IMR-90 (cell line): ENCODE data around the gene BNIP5. TPM values are rescaled to one million over a fixed set of nuclear protein-coding genes. Genes with fewer than 3 reads are reported as not detected.

Source experiments
- ATAC-seq: fragments of 200-7000 bp; cut with Tn5 transposase; 2 replicates; pipeline ENCODE4 v1.9.1; 2020; ENCODE audit warnings: low read depth, mild to moderate bottlenecking, moderate library complexity
- BruUV-seq: library from RNA; stranded (reverse); fragments of 400-500 nt; replicated peaks from 2 replicates; lab custom pipeline; 2021; lab: Mats Ljungman, UMichigan
- CTCF ChIA-PET: fragments of 300-600 bp; formaldehyde crosslinking; extraction: SDS; loops from one replicate; lab custom pipeline; 2021; ENCODE audit warnings: antibody characterized with exemption; lab: Yijun Ruan, JAX
- POLR2A ChIA-PET: fragments of 300-600 bp; sonication (Branson Sonifier 250); formaldehyde crosslinking; loops from one replicate; lab custom pipeline; 2022; ENCODE audit warnings: antibody characterized with exemption; ENCODE audit not compliant: unreplicated experiment; lab: Charles Lee
- DNase-seq: peaks from one replicate; pipeline ENCODE4 v3.0.0; 2013
- H2AFZ ChIP-seq: replicated peaks from 2 replicates; pipeline ENCODE3; 2013; ENCODE audit warnings: low read length, mild to moderate bottlenecking; ENCODE audit not compliant: poor library complexity
- H2AK5ac ChIP-seq: 2 replicates; pipeline ENCODE4 v1.6.1; 2013; ENCODE audit warnings: low read depth, low read length, inconsistent platforms
- H2AK9ac ChIP-seq: replicated peaks from 2 replicates; pipeline ENCODE3; 2013; ENCODE audit warnings: mild to moderate bottlenecking, low read depth, low read length, moderate library complexity; ENCODE audit not compliant: poor library complexity
- H2BK120ac ChIP-seq: 2 replicates; pipeline ENCODE4 v1.6.1; 2013; ENCODE audit warnings: low read depth, low read length, inconsistent platforms
- H2BK15ac ChIP-seq: 3 replicates; pipeline ENCODE4 v1.6.1; 2013; ENCODE audit warnings: low read depth, low read length, inconsistent platforms
- H2BK20ac ChIP-seq: 2 replicates; pipeline ENCODE4 v1.6.1; 2013; ENCODE audit warnings: low read depth, mild to moderate bottlenecking, inconsistent platforms, low read length, moderate library complexity
- H2BK5ac ChIP-seq: 2 replicates; pipeline ENCODE4 v1.6.1; 2013; ENCODE audit warnings: mild to moderate bottlenecking, low read depth, low read length, inconsistent platforms; ENCODE audit not compliant: poor library complexity, severe bottlenecking
- H3K14ac ChIP-seq: replicated peaks from 2 replicates; pipeline ENCODE4 v1.6.1; 2013; ENCODE audit warnings: low read depth, low read length, inconsistent platforms
- H3K18ac ChIP-seq: 2 replicates; pipeline ENCODE4 v1.6.1; 2013; ENCODE audit warnings: low read depth, low read length, control low read depth
- H3K23ac ChIP-seq: 2 replicates; pipeline ENCODE4 v1.6.1; 2013; ENCODE audit warnings: low read depth, low read length, inconsistent platforms
- H3K27ac ChIP-seq: 2 replicates; pipeline ENCODE4 v1.5.1; 2013; ENCODE audit warnings: mild to moderate bottlenecking, control low read depth, low read length; ENCODE audit not compliant: insufficient read depth
- H3K27me3 ChIP-seq: 2 replicates; pipeline ENCODE4 v1.6.1; 2013; ENCODE audit warnings: low read length; ENCODE audit not compliant: control insufficient read depth, insufficient read depth
- H3K36me3 ChIP-seq: 2 replicates; pipeline ENCODE4 v1.6.1; 2013; ENCODE audit warnings: low read length, mixed read lengths; ENCODE audit not compliant: control insufficient read depth, insufficient read depth
- H3K4ac ChIP-seq: 2 replicates; pipeline ENCODE4 v1.6.1; 2013; ENCODE audit warnings: low read depth, low read length, inconsistent platforms
- H3K4me1 ChIP-seq: 2 replicates; pipeline ENCODE4 v1.6.1; 2013; ENCODE audit warnings: low read length, mixed read lengths; ENCODE audit not compliant: control insufficient read depth, insufficient read depth
- H3K4me2 ChIP-seq: 2 replicates; pipeline ENCODE4 v1.6.1; 2013; ENCODE audit warnings: low read depth, mild to moderate bottlenecking, control low read depth, low read length, moderate library complexity
- H3K4me3 ChIP-seq: 2 replicates; pipeline ENCODE4 v1.5.1; 2013; ENCODE audit warnings: low read depth, mild to moderate bottlenecking, control low read depth, low read length, moderate library complexity; ENCODE audit not compliant: insufficient read depth
- H3K56ac ChIP-seq: 2 replicates; pipeline ENCODE4 v1.6.1; 2013; ENCODE audit warnings: low read length, inconsistent platforms; ENCODE audit not compliant: insufficient read depth; ENCODE audit errors: extremely low read depth
- H3K79me1 ChIP-seq, 2 experiments: 2 replicates each; pipeline ENCODE4 v1.6.1; 2013; ENCODE audit warnings: low read length in 2 of 2, inconsistent platforms in 1 of 2, low read depth in 1 of 2
- H3K9ac ChIP-seq: 2 replicates; pipeline ENCODE4 v1.6.1; 2013; ENCODE audit warnings: low read depth, low read length, control low read depth
- H3K9me1 ChIP-seq: 2 replicates; pipeline ENCODE4 v1.6.1; 2013; ENCODE audit warnings: low read length, inconsistent platforms; ENCODE audit not compliant: insufficient read depth
- H3K9me3 ChIP-seq: 2 replicates; pipeline ENCODE4 v1.6.1; 2013; ENCODE audit warnings: low read length; ENCODE audit not compliant: control insufficient read depth, insufficient read depth
- H4K20me1 ChIP-seq: 2 replicates; pipeline ENCODE4 v1.6.1; 2013; ENCODE audit warnings: low read length, inconsistent platforms; ENCODE audit not compliant: insufficient read depth
- H4K5ac ChIP-seq: 2 replicates; pipeline ENCODE4 v1.6.1; 2013; ENCODE audit warnings: mild to moderate bottlenecking, low read depth, low read length, control low read depth
- H4K8ac ChIP-seq, 2 experiments: 2 replicates each; pipeline ENCODE4 v1.6.1; 2013; ENCODE audit warnings: low read depth in 2 of 2, low read length in 2 of 2, control low read depth in 1 of 2, inconsistent platforms in 1 of 2
- H4K91ac ChIP-seq: 2 replicates; pipeline ENCODE4 v1.6.1; 2013; ENCODE audit warnings: low read depth, low read length, inconsistent platforms; ENCODE audit not compliant: insufficient read depth
- BHLHE40 ChIP-seq: fragments of 150-350 bp; IDR thresholded peaks from 2 replicates; pipeline ENCODE4 v1.6.1; 2016; ENCODE audit warnings: mild to moderate bottlenecking, low read depth, low read length
- CEBPB ChIP-seq: IDR thresholded peaks from 2 replicates; pipeline ENCODE4 v1.6.1; 2012; ENCODE audit warnings: low read depth, low read length, improper control_type of control experiment
- CHD1 ChIP-seq: IDR thresholded peaks from 2 replicates; pipeline ENCODE4 v1.6.1; 2012; ENCODE audit warnings: low read depth, low read length, improper control_type of control experiment
- CTCF ChIP-seq: conservative IDR thresholded peaks from 2 replicates; pipeline ENCODE4 v1.5.1; 2012; ENCODE audit warnings: mild to moderate bottlenecking, low read depth, low read length, improper control_type of control experiment
- ELK1 ChIP-seq: fragments of 150-350 bp; IDR thresholded peaks from 2 replicates; pipeline ENCODE4 v1.6.1; 2016; ENCODE audit warnings: low read depth, mild to moderate bottlenecking, low read length, moderate library complexity, borderline replicate concordance
- FOS ChIP-seq: fragments of 150-350 bp; IDR thresholded peaks from 2 replicates; pipeline ENCODE4 v1.6.1; 2016; ENCODE audit warnings: low read depth, low read length
- MAFK ChIP-seq: IDR thresholded peaks from 2 replicates; pipeline ENCODE4 v1.6.1; 2012; ENCODE audit warnings: low read depth, low read length, improper control_type of control experiment
- NFE2L2 ChIP-seq: fragments of 150-350 bp; IDR thresholded peaks from 2 replicates; pipeline ENCODE4 v1.6.1; 2016; ENCODE audit warnings: low read depth, mild to moderate bottlenecking, low read length
- POLR2A ChIP-seq: IDR thresholded peaks from 2 replicates; pipeline ENCODE4 v1.6.1; 2012; ENCODE audit warnings: mild to moderate bottlenecking, low read depth, low read length
- RFX5 ChIP-seq: IDR thresholded peaks from 2 replicates; pipeline ENCODE4 v1.8.0; 2012; ENCODE audit warnings: low read depth, mild to moderate bottlenecking, low read length, moderate library complexity
- USF2 ChIP-seq: fragments of 150-350 bp; IDR thresholded peaks from 2 replicates; pipeline ENCODE4 v1.6.1; 2017; ENCODE audit warnings: mild to moderate bottlenecking, antibody characterized with exemption, low read length, low read depth
- WGBS, 2 experiments: methylation state at CpG; one replicate each; pipeline versions ENCODE4 v1.1.5 to v1.1.7; 2013; ENCODE audit warnings: missing lambda C conversion rate in 2 of 2; ENCODE audit not compliant: insufficient read length in 1 of 2; ENCODE audit errors: extremely low coverage in 2 of 2; 5-methylcytosine and 5-hydroxymethylcytosine counted together
- dilution Hi-C: fragments of 300-500 bp; cut with HindIII; formaldehyde crosslinking; loops from one replicate; pipeline ENCODE4 v1.14.3; 2018; ENCODE audit warnings: low sequenced_read_pairs; ENCODE audit not compliant: unreplicated experiment
- in situ Hi-C: fragments of 300-500 bp; cut with MboI; formaldehyde crosslinking; loops from 3 replicates; pipeline ENCODE4 v1.14.3; 2019; ENCODE audit warnings: low sequenced_read_pairs, inconsistent platforms, mixed read lengths
- intact Hi-C: fragments of 100-400 bp; cut with micrococcal nuclease; formaldehyde crosslinking; loops from 2 replicates; pipeline ENCODE4 v1.10.0; 2022
- polyA plus RNA-seq, 3 experiments: library from polyadenylated mRNA; depleted of rRNA; stranded (reverse); fragments of >200 nt; gene quantifications; 2 replicates each; pipeline ENCODE4 v1.2.3, GENCODE V29; 2012; ENCODE audit warnings: low replicate concordance in 1 of 3
- total RNA-seq: library from RNA; depleted of rRNA; stranded (reverse); fragments of >200 nt; gene quantifications from 2 replicates; pipeline ENCODE4 v1.2.3, GENCODE V29; 2012

The BNIP5 gene
- total and polyA plus RNA-seq, 2 of the 4 experiments (the other 2 are of a cell fraction) = not detected

GRCh38 chr6:36370638-36371037 is 34.0 kb upstream of the BNIP5 start:
- H3K27ac ChIP-seq = no peak overlapping the region
- H3K14ac ChIP-seq = no peak overlapping the region
- H3K56ac ChIP-seq = no peak overlapping the region
- H3K18ac ChIP-seq = no peak overlapping the region
- peaks cover 3% of the 10 kb centered on the region for H3K4me1 ChIP-seq
- dilution Hi-C loops (no loop called here), intact Hi-C loops (no loop called here), in situ Hi-C loops (no loop called here)
- H2BK120ac ChIP-seq = no peak overlapping the region
- no peak overlapping the region for H2BK20ac ChIP-seq
- CTCF ChIA-PET = no interaction called here
- no CpG with 5 or more reads among the region's 2 CpGs for WGBS, 2 experiments
- no TSS peak for BruUV-seq
- no peak overlapping the region for H3K23ac ChIP-seq
- H3K9ac ChIP-seq = no peak overlapping the region
- no peak overlapping the region; the same call in 2 of the 3 replicates for H2BK15ac ChIP-seq
- no peak for ATAC-seq
- no peak overlapping the region for H4K5ac ChIP-seq
- no peak overlapping the region for H3K4ac ChIP-seq
- no peak overlapping the region for H4K91ac ChIP-seq
- H2AFZ ChIP-seq = no peak overlapping the region
- H3K9me1 ChIP-seq = 0 out of 2 replicates have a peak, but pooled peaks cover 3% of the 10 kb centered on the region
- TF ChIP-seq MAFK = no peak
- TF ChIP-seq CTCF = no peak
- TF ChIP-seq USF2 = no peak
- TF ChIP-seq RFX5 = no peak
- no peak for TF ChIP-seq ELK1
- TF ChIP-seq POLR2A = no peak
- no peak for TF ChIP-seq FOS
- TF ChIP-seq BHLHE40 = no peak
- no peak for TF ChIP-seq CEBPB
- no peak for TF ChIP-seq CHD1
- no peak for TF ChIP-seq NFE2L2
- POLR2A ChIA-PET = no interaction called here
- no peak overlapping the region for H2AK9ac ChIP-seq
- no peak overlapping the region for H3K4me2 ChIP-seq
- H3K36me3 ChIP-seq = no peaks in the 10 kb centered on the region
- H3K9me3 ChIP-seq = no peaks in the 10 kb centered on the region
- H4K8ac ChIP-seq = no peak overlapping the region
- no peaks in the 10 kb centered on the region for H4K20me1 ChIP-seq
- DNase-seq = no peak
- peaks cover 36% of the 10 kb centered on the region for H3K27me3 ChIP-seq
- no peak overlapping the region for H3K4me3 ChIP-seq
- no peak overlapping the region for H2BK5ac ChIP-seq
- H3K79me1 ChIP-seq = no peaks in the 10 kb centered on the region
- H2AK5ac ChIP-seq = no peak overlapping the region
